ENCODE measurements around the gene KRTAP24-1.

Gene KRTAP24-1

GRCh38 chr21:30282850-30283249, at the start of gene KRTAP24-1:
Gene KRTAP24-1 (minus strand): TSS chr21:30282950. CDS start chr21:30282932, 18 bp downstream.
- no peak for DNase-seq

- no peak for DNase-seq
Observed at GRCh38 chr21:30329203-30329875, 46.6 kb upstream of the KRTAP24-1 start.

GRCh38 chr21:30326390-30326789, 43.6 kb upstream of the KRTAP24-1 start:
- no peak for DNase-seq

- DNase-seq: no peak
Observed at GRCh38 chr21:30320215-30320614, 37.5 kb upstream of the KRTAP24-1 start, which contains the start of gene KRTAP26-1. Gene KRTAP26-1 (minus strand): TSS chr21:30320315. CDS start chr21:30320035, 280 bp downstream.

GRCh38 chr21:30315701-30316100, 33.0 kb upstream of the KRTAP24-1 start:
- DNase-seq: no peak

- DNase-seq: no peak
Observed at GRCh38 chr21:30306884-30307283, 24.1 kb upstream of the KRTAP24-1 start.

GRCh38 chr21:30305136-30305535, 22.4 kb upstream of the KRTAP24-1 start:
- no peak for DNase-seq

- DNase-seq: no peak
Observed at GRCh38 chr21:30289215-30289614, 6.5 kb upstream of the KRTAP24-1 start, which contains the start of gene KRTAP25-1. Gene KRTAP25-1 (minus strand): TSS chr21:30289514. CDS start chr21:30289490, 24 bp downstream.

GRCh38 chr21:30271611-30272010, 11.1 kb downstream of the KRTAP24-1 start:
- DNase-seq: no peak

GRCh38 chr21:30271156-30271555, 11.6 kb downstream of the KRTAP24-1 start:
- no peak for DNase-seq

GRCh38 chr21:30269803-30270530, 12.8 kb downstream of the KRTAP24-1 start:
- no peak for DNase-seq

- DNase-seq: no peak
Observed at GRCh38 chr21:30268608-30269197, 14.0 kb downstream of the KRTAP24-1 start.

GRCh38 chr21:30257773-30258172, 25.0 kb downstream of the KRTAP24-1 start:
- no peak for DNase-seq

GRCh38 chr21:30256100-30256499, 26.6 kb downstream of the KRTAP24-1 start:
- DNase-seq: no peak

GRCh38 chr21:30255679-30256078, 27.1 kb downstream of the KRTAP24-1 start:
- DNase-seq: no peak

GRCh38 chr21:30251781-30252180, 31.0 kb downstream of the KRTAP24-1 start:
- DNase-seq: no peak

- DNase-seq: no peak
Observed at GRCh38 chr21:30249936-30250335, 32.8 kb downstream of the KRTAP24-1 start.

- no peak for DNase-seq
Observed at GRCh38 chr21:30248844-30249243, 33.9 kb downstream of the KRTAP24-1 start.

GRCh38 chr21:30245061-30245460, 37.7 kb downstream of the KRTAP24-1 start:
- no peak for DNase-seq

GRCh38 chr21:30243691-30244090, 39.1 kb downstream of the KRTAP24-1 start:
- no peak for DNase-seq

GRCh38 chr21:30240661-30241060, 42.1 kb downstream of the KRTAP24-1 start:
- DNase-seq: no peak

GRCh38 chr21:30238168-30238567, 44.6 kb downstream of the KRTAP24-1 start:
- DNase-seq: no peak

- no peak for DNase-seq
Observed at GRCh38 chr21:30234643-30235042, 48.1 kb downstream of the KRTAP24-1 start.

- no peak for DNase-seq
Observed at GRCh38 chr21:30234050-30234449, 48.7 kb downstream of the KRTAP24-1 start.

Measured in NCI-H345 (cell line).